Hematopoietic multipotent progenitor cell treated with erythropoietin and hydrocortisone succinate and interleukin-3 and kit ligand, for 4 days (in vitro differentiated cells): ENCODE data around the gene LRRC15.

ENCODE experiments used
- DNase-seq: peaks from one replicate; pipeline ENCODE4 v3.0.0-alpha.2; 2015

The LRRC15 gene

DNA sequence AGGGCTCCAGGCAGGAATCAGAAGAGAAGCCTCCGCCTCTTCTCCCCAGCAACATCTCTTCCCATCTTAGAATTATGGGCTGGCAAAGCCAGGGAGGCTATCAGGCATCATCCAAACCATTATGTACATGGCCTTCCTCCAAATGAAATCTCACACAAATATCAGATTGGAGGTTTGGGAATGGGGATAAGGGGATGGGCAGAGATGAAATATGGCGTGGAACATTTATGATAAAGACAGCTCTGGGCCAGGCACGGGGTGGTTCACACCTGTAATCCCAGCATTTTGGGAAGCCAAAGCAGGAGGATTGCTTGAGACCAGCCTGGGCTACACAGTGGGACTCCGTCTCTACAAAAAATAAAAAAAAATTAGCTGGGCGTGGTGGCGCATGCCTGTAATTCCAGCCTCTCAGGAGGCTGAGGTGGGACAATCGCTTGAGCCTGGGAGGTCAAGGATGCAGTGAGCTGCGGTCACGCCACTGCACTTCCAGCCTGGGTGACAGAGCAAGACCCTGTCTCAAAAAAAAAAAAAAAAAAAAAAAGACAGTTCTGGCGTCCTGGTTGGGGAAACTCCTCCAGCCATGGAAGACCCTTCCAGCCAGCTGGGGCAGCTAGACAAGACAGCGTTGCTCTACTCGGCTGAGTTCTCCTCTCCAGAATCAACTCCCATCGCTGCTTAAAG is 55.0 kb downstream of the LRRC15 start:
- no peak for DNase-seq

DNA sequence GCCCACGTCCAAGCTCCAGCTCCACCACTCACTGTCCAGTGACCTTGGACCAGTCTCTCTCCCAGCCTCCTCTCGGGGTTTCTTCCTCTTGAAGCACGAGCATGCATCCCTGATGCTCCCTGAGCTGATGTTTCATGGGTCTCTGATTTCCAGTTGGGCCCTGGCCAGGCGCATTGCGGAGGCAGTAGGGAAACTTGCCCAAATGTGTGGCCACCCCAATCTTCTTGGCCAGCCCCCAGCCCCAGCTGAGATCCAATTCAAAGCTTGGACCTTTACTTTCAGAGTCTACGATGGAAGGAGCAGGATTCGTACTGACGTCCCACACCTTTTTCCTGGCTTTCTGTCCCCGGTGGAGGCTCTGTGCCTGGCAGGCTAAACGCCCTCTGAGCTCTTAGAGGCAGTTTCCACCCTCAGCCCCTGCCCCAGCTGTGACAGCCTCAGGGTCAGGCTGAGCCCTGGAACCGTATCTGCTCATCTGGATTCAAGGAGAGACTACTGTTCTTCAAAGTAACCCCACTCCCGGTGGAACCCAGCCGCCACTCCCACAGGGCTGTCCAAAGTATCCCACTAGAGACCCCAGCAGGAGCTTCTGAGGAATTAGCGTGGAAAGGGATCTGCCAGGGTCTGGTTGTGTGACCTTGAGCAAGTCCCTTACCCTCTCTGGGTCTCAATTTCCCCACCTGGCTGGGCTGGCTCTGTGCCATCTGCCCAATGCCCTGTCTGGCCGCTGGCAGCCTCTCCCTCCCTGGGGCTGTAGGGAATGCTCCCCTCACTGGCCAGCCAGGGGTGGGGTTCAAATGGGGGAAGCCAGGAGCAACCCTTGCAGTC is 55.8 kb downstream of the LRRC15 start:
- no peak for DNase-seq

DNA sequence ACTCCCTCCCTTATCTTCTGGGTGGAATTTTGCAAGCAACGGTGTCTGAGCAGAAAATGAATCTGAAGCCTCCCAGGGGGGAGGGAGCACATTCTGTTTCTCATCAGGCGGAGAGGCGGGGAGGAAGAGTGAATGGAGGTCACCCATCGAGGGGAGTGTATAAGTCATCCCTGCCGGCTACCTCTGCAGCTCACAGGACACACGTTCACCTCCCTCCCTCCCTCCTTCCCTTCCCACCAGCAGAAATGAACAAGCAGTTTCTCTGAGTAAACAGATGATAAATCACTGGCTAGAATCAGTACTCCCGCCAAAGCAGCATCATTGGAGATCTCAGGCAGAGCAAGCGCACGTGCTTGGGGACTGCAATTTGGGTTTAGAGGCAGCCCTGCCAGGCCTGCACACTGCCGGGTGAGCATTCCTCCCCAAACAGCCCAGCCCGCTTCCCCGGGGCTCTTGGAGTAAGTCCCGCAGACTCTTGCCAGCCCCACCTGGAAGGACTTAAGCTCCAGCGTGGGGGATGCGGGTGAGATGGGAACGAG is 56.7 kb downstream of the LRRC15 start:
- DNase-seq, result peak; percentile 41

DNA sequence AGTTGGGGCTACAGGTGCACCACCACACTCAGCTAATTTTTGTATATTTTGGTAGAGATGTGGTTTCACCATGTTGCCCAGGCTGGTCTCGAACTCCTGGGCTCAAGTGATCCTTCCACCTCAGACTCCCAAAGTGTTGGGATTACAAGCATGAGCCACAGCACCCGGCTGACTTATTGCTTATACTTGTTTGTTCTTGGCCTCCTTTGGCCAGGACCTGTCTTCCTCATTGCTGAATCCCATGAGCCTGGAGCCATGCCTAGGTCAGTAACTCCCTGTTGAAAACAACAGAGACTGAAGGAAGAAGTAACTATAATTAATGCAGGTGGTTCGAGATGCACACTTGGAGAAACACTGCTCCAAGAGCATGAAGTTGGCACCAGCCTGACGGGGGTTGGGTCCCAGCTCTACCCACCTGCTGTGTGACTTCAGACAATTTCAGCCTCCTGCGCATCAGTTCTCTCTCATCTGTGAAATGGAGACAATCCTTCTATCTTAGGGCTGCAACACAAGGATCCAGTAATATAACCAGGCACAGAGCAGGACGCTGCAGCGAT is 57.3 kb downstream of the LRRC15 start:
- no peak for DNase-seq

DNA sequence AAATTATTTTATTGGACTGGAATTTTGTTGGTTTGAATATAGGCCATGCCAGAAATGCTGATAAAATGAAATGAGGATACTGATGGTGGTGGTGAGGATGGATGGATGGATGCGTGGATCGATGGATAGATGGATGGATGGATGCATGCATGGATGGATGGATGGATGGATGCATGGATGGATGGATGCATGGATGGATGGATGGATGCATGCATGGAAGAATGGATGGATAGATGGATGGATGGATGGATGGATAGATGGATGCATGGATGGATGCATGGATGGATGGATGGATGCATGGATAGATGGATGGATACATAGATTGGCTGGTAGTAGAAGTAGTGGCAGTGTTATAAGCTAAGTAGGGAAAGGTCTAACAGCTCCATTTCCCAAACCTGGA is 58.5 kb downstream of the LRRC15 start:
- no peak for DNase-seq

DNA sequence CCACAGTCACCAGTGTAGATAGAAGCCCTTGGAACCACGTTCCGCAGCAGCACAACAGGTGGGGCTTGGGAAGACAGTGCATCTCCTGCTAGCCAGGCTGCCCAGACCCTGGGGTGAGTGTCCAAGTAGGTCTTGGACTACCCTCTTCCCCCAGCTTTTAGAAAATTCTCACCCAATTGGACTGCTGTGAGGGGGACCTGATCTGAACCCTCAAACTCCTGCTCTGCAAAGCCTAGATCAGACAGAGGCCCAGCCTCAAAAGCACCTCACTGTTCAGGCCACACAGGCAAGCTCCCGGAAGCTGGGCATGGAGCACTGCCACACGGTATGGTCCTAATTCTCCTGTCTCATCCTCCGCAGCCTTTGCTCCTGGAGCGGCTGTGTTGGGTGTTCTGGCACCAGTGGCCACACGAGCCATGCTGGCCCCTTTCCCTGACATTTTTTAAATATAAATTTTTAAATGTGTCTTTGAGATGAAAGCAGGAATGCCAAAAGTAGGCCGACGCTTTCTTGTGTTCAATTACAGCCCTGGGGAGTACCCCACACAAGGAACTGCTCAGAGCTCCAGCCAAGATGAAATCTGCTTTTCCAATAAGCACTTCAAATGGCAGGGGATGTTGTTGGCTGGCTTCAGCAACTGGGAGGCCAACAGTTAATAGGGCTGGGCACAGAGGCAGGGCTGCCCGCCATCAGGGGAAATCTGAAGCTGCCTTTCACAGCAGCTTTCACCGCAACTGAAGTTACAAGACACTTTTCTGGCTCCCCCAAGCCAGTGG is 59.3 kb downstream of the LRRC15 start:
- DNase-seq, result no peak

DNA sequence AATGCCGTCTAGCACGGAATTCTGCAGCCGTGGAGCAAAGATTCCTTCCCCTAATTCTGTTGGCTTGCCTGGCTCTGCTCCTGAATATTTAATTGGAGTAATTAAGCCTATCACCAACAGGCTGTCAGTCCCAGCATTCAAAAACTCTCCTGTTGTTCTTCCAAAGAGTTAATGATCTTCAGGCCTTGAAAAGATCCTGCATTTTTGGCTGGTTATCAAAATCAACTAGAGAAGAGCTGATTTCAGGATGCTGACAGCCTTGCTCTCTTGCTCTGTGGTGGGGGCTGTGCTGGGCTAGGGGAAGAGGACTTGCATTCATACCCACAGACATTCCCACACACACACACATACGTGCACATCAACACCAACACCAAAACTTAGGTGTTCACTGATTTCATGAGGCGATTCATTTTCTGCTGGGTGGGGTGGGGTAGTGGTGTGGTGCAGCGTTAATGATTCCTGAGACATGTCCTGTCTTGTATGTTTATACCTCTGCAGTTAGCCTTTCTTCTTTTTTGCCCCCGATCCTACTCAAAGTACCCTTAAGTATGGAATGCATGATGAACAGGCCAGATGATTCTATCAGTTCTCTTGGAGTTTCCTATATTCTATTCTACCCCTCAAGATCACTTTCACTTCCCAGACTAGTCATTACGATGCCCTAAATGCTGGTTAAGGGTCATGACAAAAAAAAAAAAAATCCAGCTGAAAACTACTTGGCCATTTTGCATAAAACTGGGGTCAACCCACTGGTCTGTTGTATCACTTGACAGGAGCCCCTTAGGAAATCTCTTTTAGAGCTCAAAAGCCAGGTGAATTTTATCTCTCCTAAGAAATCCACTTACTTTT is 60.7 kb downstream of the LRRC15 start:
- DNase-seq, result no peak

DNA sequence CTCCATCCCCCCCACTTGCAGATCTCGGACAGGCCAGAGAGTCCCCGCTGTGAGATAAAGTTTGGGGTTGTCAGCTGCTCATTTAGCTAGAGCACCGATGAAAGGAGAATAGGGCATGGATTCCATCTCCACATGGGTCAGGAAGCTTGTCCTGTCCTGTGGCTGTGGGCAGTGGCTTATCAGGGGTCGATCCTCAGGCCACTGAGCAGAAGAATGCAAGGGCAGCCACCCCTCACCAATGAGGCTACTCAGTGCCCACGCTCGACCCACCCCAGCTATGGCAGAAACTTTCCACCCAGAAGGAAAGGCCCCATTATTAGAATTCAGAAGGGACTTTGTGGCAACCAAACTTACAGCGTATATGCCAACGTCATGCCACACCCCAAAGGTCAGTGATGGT is 61.7 kb downstream of the LRRC15 start:
- DNase-seq, result no peak

DNA sequence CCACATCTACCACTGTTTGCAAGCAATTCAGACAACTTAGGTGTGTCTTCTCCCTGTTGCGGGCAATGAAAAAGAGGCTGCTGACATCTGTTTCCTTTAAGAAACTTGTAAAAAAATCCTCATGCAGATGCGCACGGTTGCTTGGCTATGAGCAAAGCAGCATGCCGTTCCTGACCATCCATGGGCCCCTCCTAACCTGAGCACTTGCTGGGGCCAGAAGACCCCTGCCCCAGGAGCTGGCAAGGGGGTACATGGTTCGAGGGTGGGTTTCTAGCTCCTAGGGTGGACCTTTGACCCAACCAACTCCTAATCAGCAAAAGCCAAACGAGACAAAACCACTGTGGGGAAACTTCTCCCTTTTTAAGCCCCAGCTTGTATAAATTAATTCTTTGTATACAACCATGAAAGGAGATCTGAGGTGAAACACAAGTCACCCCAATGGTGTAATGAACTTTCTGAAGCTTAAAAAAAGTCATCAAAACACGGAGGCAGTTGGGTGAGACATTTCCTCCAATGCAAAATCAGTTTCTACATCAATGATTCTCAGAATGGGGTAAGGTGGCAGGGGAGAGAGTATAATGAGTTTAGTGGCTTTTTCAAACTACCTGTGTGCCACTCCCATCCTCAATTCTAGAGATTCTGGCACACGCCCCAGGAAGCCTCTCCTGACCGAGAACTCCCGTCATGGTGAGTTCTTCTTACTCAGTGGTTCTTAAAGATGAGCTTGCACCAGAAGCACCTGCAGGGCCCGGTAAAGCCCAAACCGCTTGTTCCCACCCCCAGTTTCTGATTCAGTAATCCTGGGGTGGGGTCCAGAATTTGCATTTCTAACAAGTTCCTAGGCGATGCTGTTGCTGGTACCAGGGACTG is 62.5 kb downstream of the LRRC15 start:
- DNase-seq, result peak; percentile 72

DNA sequence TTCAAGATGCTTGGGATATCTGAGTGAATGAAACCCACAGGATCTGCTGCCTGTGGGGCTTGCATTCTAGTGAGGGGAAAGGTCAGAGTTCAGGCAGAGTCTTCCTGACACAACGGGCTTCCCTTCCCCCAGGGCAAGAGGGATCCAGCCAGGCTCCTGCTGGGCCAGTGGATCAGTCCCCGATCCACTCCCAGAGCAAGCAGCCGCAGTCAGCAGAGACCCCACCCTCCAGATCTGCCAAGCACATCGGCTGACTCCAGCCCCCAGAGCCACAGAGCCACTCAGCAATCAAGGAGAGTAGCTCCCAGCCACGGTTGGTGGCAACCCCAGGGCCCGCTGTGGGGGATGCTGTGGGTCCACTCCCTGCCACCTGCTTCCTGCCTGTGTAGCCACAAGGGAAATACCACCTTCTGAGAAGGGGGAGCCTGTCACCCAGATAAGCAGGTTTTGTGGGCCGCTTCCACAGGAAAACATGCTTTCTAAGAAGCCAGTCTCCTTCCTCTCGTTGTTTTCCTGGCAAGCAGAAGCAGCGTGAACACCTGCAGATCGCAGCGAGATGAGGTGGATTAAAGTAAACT is 63.3 kb downstream of the LRRC15 start:
- DNase-seq, result peak; percentile 96

DNA sequence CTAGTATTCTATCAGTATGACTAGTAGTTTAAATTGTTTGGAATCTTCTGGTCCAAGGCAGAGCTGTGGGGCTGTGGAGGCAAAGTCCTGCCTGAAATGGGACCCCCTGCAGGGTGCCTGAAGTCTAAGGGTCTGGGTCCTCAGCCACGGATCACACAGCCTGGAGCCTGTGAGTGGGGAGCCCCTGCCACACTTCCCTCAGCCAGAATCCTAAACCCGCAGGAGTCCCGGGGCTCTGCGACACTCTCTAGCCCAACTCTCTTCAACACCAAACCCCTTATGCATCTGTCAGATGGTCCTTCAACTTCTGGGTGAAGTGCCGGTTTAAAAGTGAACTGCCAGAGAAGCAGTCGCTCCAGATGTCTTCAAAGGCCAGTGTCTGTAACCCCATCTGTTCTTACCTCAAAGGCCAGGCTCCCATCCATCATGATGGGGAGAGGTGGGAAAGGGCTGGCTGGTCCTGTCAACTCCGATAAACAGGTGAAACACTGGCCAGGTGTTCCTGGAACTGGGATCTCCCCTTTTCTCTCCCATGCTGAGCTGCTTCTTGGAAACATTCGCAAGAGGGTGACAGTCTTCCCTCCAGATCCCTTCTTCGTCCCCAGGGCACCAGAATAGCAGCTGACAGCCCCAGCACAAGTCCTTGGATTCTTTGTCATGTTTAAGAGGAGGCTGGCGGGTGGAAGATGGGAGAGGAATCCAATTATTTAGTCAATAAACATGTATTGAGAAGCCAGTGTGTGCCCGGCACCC is 64.0 kb downstream of the LRRC15 start:
- no peak for DNase-seq
